Lower leg skin (tissue), 4 donors: ENCODE data around the gene PLA2G2F. TPM values are rescaled to one million over a fixed set of nuclear protein-coding genes. Genes with fewer than 3 reads are reported as not detected.

Source experiments
- DNase-seq, 2 donors: peaks; one replicate each; pipeline ENCODE4 v3.0.0-alpha.2; 2019; ENCODE audit warnings: low spot score in 2 of 2
- H3K4me3 ChIP-seq: fragments of 200-600 bp; sonication (generic); 2 replicates; pipeline ENCODE4 v1.5.1; 2017; ENCODE audit warnings: mild to moderate bottlenecking, low read depth; ENCODE audit not compliant: poor library complexity, severe bottlenecking
- CTCF ChIP-seq, 3 donors: fragments of 450-650 bp; IDR thresholded peaks; one replicate each; pipeline ENCODE4 v1.5.1; 2016; ENCODE audit warnings: antibody characterized with exemption in 3 of 3, mild to moderate bottlenecking in 3 of 3, moderate library complexity in 2 of 3
- POLR2A ChIP-seq, 2 donors: fragments of 450-650 bp; IDR thresholded peaks; one replicate each; pipeline ENCODE4 v1.6.1; 2016 to 2017; ENCODE audit warnings: antibody characterized with exemption in 2 of 2, mild to moderate bottlenecking in 1 of 2, moderate library complexity in 1 of 2
- WGBS, 2 donors: methylation state at CpG; one replicate each; pipeline ENCODE4 v1.1.5; 2018; 5-methylcytosine and 5-hydroxymethylcytosine counted together
- intact Hi-C: fragments of 100-400 bp; cut with DNase I; formaldehyde crosslinking; loops from one replicate; pipeline ENCODE4 v1.15.0; 2023; ENCODE audit warnings: low total_unique reads
- total RNA-seq, 4 donors: library from RNA; depleted of rRNA; stranded (reverse); fragments of >200 nt; gene quantifications; one replicate each; pipeline ENCODE4 v1.1.0, GENCODE V29; 2016

PLA2G2F gene
- total RNA-seq, 4 donors from 2014 or later = 19.9 to 29.0 (median 24.6) TPM

GRCh38 chr1:20187813-20188454 lies 48.8 kb downstream of the PLA2G2F start:
- no peak overlapping the region for H3K4me3 ChIP-seq
- no peak for TF ChIP-seq POLR2A (IDR thresholded peaks at IDR 0.05)
- TF ChIP-seq CTCF (IDR thresholded peaks at IDR 0.05) = no peak
- 48 to 56% methylated on average over 4 of the region's 4 CpGs for WGBS, 2 donors
- no peak for DNase-seq
- intact Hi-C loops = no loop called here

GRCh38 chr1:20188455-20188817 lies 49.3 kb downstream of the PLA2G2F start:
- DNase-seq = no peak
- no peak overlapping the region for H3K4me3 ChIP-seq
- WGBS, 2 donors = 66 to 74% methylated on average over 4 of the region's 4 CpGs
- TF ChIP-seq POLR2A (IDR thresholded peaks at IDR 0.05) = no peak
- no peak for TF ChIP-seq CTCF (IDR thresholded peaks at IDR 0.05)
- intact Hi-C loops = no loop called here

- TF ChIP-seq CTCF (IDR thresholded peaks at IDR 0.05) (no peak), POLR2A (IDR thresholded peaks at IDR 0.05) (no peak)
- DNase-seq = no peak
- WGBS, 2 donors = 88 to 92% methylated on average over 4 of the region's 4 CpGs
- H3K4me3 ChIP-seq = no peak overlapping the region
- intact Hi-C loops = no loop called here
Measured at GRCh38 chr1:20189664-20190063, 50.5 kb downstream of the PLA2G2F start.

GRCh38 chr1:20190256-20191160 lies 51.4 kb downstream of the PLA2G2F start:
- DNase-seq = no peak
- WGBS, 2 donors = 84 to 86% methylated on average over 19 of the region's 19 CpGs
- intact Hi-C loops = no loop called here

GRCh38 chr1:20191266-20191825 lies 52.2 kb downstream of the PLA2G2F start:
- TF ChIP-seq CTCF (IDR thresholded peaks at IDR 0.05) (no peak), POLR2A (IDR thresholded peaks at IDR 0.05) (no peak)
- 88 to 89% methylated on average over 12 of the region's 12 CpGs for WGBS, 2 donors
- intact Hi-C loops = no loop called here
- no peak overlapping the region for H3K4me3 ChIP-seq
- no peak for DNase-seq

More at GRCh38 chr1:20190256-20191160, 51.4 kb downstream of the PLA2G2F start:
- no peak for TF ChIP-seq POLR2A (IDR thresholded peaks at IDR 0.05)
- no peak for TF ChIP-seq CTCF (IDR thresholded peaks at IDR 0.05)
- no peak overlapping the region for H3K4me3 ChIP-seq
